Stimulated activated memory B cell treated with anti-CD40 and anti-IgM and Interleukin-4, amounts not matched to agents 10 μg/mL and 1 μg/mL and 100 μg/mL, for 72 hours (primary cell): ENCODE measurements around the gene NIPAL3.
"Not testable (repeated sequence)": the region's sequence is repeated elsewhere in the genome, so short reads cannot be mapped to it uniquely, and the experiment has no call there.

Experiments used
- ATAC-seq: fragments of 150-1000 bp; cut with Tn5 transposase; 2 replicates; pipeline ENCODE4 v1.10.0; 2021
- H3K27ac Mint-ChIP-seq: one replicate; pipeline ENCODE4 v1.8.0; 2022; ENCODE audit warnings: mild to moderate bottlenecking, mixed read lengths
- H3K27me3 Mint-ChIP-seq: one replicate; pipeline ENCODE4 v1.8.0; 2022; ENCODE audit warnings: mixed read lengths
- H3K36me3 Mint-ChIP-seq: one replicate; pipeline ENCODE4 v1.8.0; 2022; ENCODE audit warnings: mixed read lengths
- H3K4me1 Mint-ChIP-seq: one replicate; pipeline ENCODE4 v1.8.0; 2022; ENCODE audit warnings: mixed read lengths
- H3K4me3 Mint-ChIP-seq: one replicate; pipeline ENCODE4 v1.8.0; 2022; ENCODE audit warnings: mild to moderate bottlenecking, moderate library complexity, mixed read lengths
- H3K9me3 Mint-ChIP-seq: one replicate; pipeline ENCODE4 v1.8.0; 2022; ENCODE audit warnings: mixed read lengths

NIPAL3 gene

DNA sequence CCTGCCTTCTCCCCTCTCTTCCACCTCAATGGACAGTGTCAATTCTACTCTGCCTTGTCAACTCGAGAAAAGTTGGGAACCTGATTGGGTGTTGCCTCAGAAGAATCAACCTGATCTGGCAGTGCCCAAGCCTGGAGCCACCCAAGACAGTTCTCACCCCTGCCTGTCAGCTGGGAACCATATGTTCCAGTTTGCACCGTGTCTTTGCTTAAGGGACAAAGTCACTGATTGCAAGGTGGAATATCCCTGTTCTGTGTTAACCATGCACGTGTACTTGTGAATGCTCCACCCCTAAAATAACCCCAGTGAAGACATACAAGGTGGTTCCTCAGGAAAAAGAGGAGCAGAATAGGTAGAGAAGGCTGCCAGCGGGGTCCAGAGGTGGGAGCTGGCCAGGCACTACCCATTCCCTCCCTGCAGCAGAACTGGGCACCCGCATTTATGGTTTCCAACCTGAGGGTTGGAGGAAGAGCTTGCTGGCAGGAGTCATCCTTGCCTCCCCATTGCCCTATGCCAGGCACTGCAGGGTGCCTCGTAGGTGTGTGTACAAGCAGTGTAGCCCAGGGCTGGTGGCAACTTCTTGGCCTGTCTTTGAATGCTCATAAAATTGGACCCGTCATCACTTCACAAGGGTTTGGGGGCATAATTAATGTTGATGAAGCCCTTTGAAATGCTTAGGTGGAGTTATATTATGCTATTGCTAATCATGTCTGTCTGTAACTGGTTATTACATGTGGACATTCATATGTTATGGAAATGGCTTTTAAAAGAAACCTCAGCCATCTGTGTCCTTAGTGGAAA lies 11.3 kb downstream of the NIPAL3 start:
- peaks cover 47% of the 10 kb centered on the region for H3K36me3 Mint-ChIP-seq
- no peak overlapping the region for H3K4me3 Mint-ChIP-seq
- H3K27me3 Mint-ChIP-seq: no peaks in the 10 kb centered on the region
- peaks cover 19% of the 10 kb centered on the region for H3K4me1 Mint-ChIP-seq
- no peak for ATAC-seq
- H3K27ac Mint-ChIP-seq: no peak overlapping the region
- H3K9me3 Mint-ChIP-seq: no peaks in the 10 kb centered on the region

DNA sequence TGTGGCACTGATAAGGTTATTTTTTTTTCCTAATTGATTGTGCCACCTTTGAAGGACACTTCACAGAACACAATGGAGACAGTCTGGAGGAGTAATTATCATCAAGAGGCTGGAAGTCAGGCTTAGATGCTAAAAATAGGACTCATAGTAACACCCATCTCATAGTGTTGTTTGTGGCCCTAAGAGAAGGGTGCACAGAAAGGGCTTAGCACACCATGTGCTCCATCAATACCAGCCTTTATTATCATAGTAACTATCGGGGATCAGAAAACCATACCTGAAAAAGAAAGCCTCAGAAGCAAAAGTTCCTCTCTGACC lies 11.9 kb downstream of the NIPAL3 start:
- peaks cover 41% of the 10 kb centered on the region for H3K36me3 Mint-ChIP-seq
- no peaks in the 10 kb centered on the region for H3K9me3 Mint-ChIP-seq
- peaks cover 19% of the 10 kb centered on the region for H3K4me1 Mint-ChIP-seq
- no peak for ATAC-seq
- no peaks in the 10 kb centered on the region for H3K27me3 Mint-ChIP-seq
- H3K27ac Mint-ChIP-seq: no peak overlapping the region
- H3K4me3 Mint-ChIP-seq: no peak overlapping the region

DNA sequence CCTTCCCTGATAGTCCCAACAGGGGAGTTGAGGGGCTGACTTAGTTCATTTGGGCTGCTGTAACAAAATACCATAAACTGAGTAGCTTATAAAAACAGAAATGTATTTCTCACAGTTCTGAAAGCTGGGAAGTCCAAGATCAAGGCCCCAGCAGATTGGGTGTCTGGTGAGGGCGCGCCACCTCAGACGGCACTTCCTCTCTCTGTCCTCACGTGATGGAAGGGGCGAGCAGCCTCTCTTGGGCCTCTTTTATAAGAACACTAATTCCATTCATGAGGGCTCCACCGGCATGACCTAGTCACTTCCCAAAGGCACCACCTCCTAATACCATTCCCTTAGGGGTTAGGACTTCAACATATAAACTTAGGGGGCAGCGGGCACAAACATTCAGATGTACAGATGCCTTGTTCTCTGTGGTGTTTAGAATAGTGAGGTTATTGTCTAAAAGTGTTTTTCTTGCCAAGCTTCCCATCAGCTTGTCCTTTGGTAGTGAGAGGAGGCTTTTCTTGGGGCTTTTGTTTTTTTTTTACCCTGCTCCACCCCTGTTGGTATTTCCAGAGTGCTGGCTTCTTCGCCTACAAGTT lies 20.3 kb downstream of the NIPAL3 start:
- no peak overlapping the region for H3K4me3 Mint-ChIP-seq
- H3K36me3 Mint-ChIP-seq: peaks cover 35% of the 10 kb centered on the region
- no peaks in the 10 kb centered on the region for H3K27me3 Mint-ChIP-seq
- peaks cover 11% of the 10 kb centered on the region for H3K4me1 Mint-ChIP-seq
- H3K27ac Mint-ChIP-seq: no peak overlapping the region
- no peak for ATAC-seq
- H3K9me3 Mint-ChIP-seq: no peaks in the 10 kb centered on the region

DNA sequence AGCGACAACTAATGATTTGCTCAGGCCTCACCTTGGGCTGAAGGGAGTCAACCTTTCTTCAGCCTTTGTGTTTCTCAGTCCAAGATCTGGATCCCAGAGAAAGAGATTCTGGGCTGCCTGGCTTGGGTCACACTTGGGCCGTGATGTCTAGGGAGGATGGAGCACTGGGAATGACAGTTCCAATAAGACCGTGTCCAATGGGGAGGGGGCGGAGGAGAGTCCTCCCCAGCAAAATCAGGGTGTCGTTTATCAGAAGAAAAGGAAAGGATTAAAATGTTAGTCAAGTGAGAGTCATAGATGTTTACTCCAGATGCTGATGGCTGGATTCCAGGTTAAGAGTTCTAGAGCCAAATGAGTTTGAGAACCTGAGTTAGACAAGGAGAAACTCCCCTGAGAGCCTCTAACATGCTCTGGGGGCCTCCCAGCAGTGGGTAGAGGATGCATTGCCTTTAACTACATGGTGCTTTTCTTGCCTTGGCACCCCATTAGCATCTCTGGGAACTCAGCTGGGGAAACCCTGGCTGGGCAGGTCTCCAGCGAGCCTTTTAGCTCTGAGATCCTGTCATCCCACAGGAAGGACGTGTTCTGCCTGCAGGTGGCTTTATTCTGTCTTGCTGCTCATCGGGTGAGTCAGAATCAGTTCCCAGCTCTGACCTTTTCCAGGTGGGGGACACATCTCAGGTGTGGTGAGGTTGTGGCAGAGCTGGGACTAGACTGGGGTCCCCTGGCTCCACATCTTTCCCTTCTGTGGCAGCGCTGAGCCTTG lies 22.2 kb downstream of the NIPAL3 start:
- ATAC-seq: no peak
- H3K27ac Mint-ChIP-seq: no peak overlapping the region
- H3K4me3 Mint-ChIP-seq: no peak overlapping the region
- H3K9me3 Mint-ChIP-seq: no peaks in the 10 kb centered on the region
- H3K27me3 Mint-ChIP-seq: no peaks in the 10 kb centered on the region
- peaks cover 47% of the 10 kb centered on the region for H3K36me3 Mint-ChIP-seq
- H3K4me1 Mint-ChIP-seq: peaks cover 11% of the 10 kb centered on the region

DNA sequence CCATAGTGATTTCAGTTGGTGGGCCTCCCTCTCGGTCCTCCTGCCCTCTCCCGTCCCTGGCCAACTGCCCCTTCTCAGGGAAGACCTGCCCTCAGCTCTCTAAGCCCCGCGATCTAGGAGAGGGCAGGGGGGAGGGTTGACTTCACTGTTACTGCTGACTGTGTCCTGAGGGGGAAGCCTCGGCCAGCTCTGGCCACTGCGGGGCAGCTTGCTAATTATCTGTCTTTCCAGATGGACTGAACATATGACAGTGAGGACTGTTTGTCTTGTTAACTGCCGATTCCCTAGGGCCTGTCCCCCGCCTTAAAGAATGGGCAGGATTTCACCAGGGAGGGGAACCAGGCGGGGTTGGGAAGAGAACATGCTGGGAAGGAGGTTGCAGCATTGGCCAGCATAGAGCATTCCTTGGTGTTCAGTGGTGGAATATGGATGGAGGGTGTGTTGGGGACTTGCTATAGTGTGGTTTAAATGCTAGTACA lies 22.9 kb downstream of the NIPAL3 start:
- H3K27me3 Mint-ChIP-seq: no peaks in the 10 kb centered on the region
- peaks cover 11% of the 10 kb centered on the region for H3K4me1 Mint-ChIP-seq
- ATAC-seq: no peak
- no peaks in the 10 kb centered on the region for H3K9me3 Mint-ChIP-seq
- H3K36me3 Mint-ChIP-seq: peaks cover 43% of the 10 kb centered on the region
- no peak overlapping the region for H3K4me3 Mint-ChIP-seq
- H3K27ac Mint-ChIP-seq: no peak overlapping the region

DNA sequence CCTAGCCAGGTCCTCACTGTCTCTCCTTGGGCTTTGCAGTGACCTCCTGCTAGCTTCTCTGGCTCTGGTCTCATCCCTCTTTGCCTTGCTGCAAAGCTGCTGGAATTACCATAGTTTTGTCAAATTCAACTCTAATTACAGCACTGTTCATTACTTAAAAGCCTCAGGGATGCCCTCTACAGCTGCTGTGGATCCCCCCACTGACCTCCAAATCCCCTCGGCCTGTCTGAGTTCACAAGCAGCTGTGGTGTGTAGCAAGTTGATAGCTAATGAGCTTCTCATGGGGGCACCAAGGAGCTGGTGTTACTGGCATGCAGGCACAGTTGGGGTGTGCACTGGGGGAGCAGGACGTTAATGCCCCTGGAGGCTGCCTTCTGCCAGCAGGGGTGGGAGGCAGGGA lies 24.8 kb downstream of the NIPAL3 start:
- peaks cover 8% of the 10 kb centered on the region for H3K4me1 Mint-ChIP-seq
- H3K9me3 Mint-ChIP-seq: no peaks in the 10 kb centered on the region
- no peak overlapping the region for H3K27ac Mint-ChIP-seq
- H3K4me3 Mint-ChIP-seq: no peak overlapping the region
- no peaks in the 10 kb centered on the region for H3K27me3 Mint-ChIP-seq
- H3K36me3 Mint-ChIP-seq: peaks cover 41% of the 10 kb centered on the region
- ATAC-seq: no peak

DNA sequence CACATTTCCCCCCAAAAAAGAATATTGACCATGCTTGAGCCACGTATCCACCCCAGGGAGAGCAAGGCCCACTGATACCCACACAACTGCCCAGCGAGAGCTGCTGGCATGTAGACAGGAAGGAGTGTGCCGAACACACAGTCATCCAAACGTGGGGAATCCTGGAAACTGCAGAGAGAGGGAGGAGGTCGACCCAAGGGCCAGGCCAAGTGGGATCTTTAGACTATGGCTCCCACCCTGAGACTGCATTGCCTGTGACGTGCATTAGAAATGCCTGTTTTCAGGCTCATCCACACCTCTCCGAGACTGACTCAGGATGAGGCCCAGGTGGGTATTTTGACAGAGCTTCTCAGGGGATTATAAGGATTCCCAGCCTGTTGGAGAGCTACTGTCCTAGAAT lies 25.9 kb downstream of the NIPAL3 start:
- H3K27ac Mint-ChIP-seq: no peak overlapping the region

DNA sequence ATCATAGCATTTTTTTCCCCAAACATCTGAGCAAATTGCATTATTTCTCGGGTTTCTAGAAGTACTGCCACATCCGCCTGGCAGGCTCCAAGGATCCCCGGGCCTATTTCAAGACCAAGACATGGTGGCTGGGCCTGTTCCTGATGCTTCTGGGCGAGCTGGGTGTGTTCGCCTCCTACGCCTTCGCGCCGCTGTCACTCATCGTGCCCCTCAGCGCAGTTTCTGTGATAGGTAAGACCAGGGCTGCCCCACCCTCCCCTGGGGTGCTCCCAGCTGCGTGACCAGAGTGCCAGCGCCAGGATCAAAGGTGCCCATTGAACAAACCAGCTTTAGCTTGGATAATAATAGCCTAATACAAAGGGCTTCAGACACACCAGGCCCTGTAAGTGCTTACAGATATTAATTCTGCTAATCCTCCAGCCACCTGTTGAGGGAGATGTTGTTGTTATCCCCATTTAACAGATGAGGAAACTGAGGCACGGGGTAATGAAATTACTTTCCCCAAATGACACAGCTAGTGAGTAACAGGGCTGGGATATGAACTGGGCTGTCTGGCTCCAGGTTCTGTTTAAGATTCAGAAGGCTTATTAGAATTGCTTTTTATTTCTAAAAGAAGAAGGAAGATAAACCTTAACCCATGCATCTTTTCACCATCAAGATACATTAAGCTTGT lies 26.5 kb downstream of the NIPAL3 start:
- no peak overlapping the region for H3K4me3 Mint-ChIP-seq
- peaks cover 4% of the 10 kb centered on the region for H3K4me1 Mint-ChIP-seq
- H3K27me3 Mint-ChIP-seq: no peaks in the 10 kb centered on the region
- no peaks in the 10 kb centered on the region for H3K9me3 Mint-ChIP-seq
- H3K36me3 Mint-ChIP-seq: peaks cover 55% of the 10 kb centered on the region
- H3K27ac Mint-ChIP-seq: no peak overlapping the region
- no peak for ATAC-seq

More for the DNA sequence above, 25.9 kb downstream of the NIPAL3 start:
- no peaks in the 10 kb centered on the region for H3K27me3 Mint-ChIP-seq
- H3K36me3 Mint-ChIP-seq: peaks cover 48% of the 10 kb centered on the region
- peaks cover 4% of the 10 kb centered on the region for H3K4me1 Mint-ChIP-seq
- H3K4me3 Mint-ChIP-seq: no peak overlapping the region
- H3K9me3 Mint-ChIP-seq: no peaks in the 10 kb centered on the region
- no peak for ATAC-seq

DNA sequence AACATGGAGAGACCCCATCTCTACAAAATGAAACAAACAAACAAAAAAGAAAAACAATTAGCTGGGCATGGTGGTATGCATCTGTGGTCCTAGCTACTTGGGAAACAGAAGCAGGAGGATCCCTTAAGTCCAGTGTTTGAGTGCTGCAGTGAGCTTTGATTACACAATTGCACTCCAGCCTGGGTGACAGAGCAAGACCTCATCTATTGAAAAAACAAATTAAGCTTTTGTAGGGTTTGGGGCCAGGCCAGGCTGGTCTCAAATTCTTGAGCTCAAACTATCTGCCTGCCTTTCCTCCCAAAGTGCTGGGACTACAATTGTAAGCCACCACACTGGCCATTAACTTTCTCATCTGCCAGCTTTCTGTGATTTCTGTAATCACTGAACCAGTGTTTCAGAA lies 27.2 kb downstream of the NIPAL3 start:
- Mint-ChIP-seq H3K27ac (no peak overlapping the region), H3K27me3 (no peaks in the 10 kb centered on the region), H3K9me3 (no peaks in the 10 kb centered on the region), H3K36me3 (peaks cover 56% of the 10 kb centered on the region), H3K4me3 (no peak overlapping the region), H3K4me1 (peaks cover 4% of the 10 kb centered on the region)
- ATAC-seq: no peak

DNA sequence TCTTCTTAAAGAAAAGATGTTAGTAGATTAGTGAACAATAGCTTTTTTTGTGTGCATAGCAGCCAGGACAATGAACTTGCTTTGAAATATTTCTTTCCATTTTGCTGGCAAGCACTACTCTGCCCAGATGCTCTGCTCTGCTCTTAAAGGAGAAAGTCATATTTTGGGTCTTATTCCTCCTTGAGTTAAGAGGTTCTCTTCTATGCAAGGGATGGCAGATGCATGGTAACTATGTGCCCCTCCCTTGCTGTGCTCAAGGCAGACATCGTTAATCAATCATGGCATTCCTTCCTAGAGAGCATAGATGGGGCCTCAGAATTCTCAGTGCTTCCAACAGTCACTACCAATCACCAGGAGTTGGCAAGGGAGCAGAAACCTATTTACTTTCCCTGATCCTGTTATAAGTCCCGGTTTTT lies 27.6 kb downstream of the NIPAL3 start:
- peaks cover 4% of the 10 kb centered on the region for H3K4me1 Mint-ChIP-seq
- no peak overlapping the region for H3K27ac Mint-ChIP-seq
- H3K4me3 Mint-ChIP-seq: no peak overlapping the region
- no peaks in the 10 kb centered on the region for H3K9me3 Mint-ChIP-seq
- no peak for ATAC-seq
- H3K36me3 Mint-ChIP-seq: peaks cover 56% of the 10 kb centered on the region
- H3K27me3 Mint-ChIP-seq: no peaks in the 10 kb centered on the region

DNA sequence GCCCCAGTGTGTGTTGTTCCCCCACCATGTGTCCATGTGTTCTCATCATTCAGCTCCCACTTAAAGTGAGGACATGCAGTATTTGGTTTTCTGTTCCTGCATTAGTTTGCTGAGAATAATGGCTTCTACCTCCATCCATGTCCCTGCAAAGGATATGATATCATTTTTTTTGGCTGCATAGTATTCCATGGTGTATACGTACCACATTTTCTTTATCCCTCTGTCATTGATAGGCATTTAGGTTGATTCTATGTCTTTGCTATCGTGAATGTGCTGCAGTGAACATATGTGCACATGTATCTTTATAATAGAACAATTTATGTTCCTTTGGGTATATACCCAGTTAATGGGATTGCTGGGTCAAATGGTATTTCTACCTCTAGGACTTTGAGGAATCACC lies 30.8 kb downstream of the NIPAL3 start:
- H3K36me3 Mint-ChIP-seq: peaks cover 63% of the 10 kb centered on the region
- not testable (repeated sequence) for H3K27ac Mint-ChIP-seq, H3K4me3 Mint-ChIP-seq, H3K4me1 Mint-ChIP-seq, ATAC-seq, H3K27me3 Mint-ChIP-seq, H3K9me3 Mint-ChIP-seq

DNA sequence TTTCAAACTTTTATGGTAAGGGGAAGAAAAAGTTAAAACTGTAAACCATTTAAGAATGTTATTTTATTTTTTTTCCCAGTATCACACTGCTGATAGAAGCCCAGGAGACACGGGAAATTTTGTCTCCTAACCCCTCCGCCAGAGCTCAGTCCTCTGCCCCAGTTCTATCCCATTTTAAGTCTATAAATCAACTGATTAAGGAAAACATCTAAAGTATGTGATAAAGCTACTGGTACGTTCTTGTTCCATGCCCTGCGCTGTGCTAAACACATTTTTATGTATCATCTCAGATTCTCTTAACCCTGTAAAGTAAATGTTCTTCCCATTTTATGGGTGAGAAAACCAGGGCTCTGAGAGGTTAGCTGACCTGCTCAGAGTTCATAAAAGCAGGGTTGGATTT lies 34.7 kb downstream of the NIPAL3 start:
- Mint-ChIP-seq H3K36me3 (peaks cover 68% of the 10 kb centered on the region), H3K9me3 (no peaks in the 10 kb centered on the region), H3K4me3 (no peak overlapping the region), H3K27ac (no peak overlapping the region), H3K4me1 (peaks cover 10% of the 10 kb centered on the region), H3K27me3 (no peaks in the 10 kb centered on the region)
- no peak for ATAC-seq

DNA sequence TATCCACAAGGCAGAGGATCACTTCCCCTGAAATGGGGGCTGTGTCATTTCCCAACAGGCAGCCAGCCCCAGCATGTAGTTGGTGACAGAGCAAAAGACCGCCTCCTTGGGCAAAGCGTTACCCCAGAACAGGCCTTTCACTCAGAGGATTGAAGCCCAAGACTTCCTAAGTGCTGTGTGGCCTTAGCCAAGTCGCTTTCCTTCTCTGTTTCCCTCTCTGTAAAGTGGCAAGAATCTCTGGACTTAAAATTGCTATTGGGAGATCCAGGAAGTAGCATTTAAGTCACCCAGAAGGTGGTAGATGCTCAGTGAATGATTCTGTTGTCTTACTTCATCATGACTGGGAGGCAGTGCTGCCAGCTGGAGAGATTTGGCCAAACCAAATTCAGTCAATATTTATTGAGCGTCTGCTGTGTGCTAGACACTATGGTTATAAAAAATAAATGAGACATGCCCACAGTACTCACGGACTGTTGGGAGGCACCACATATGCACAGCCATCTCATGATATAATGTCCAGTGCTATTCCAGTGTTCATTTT lies 35.3 kb downstream of the NIPAL3 start:
- no peak for ATAC-seq
- Mint-ChIP-seq H3K9me3 (no peaks in the 10 kb centered on the region), H3K4me3 (no peak overlapping the region), H3K27ac (no peak overlapping the region), H3K27me3 (no peaks in the 10 kb centered on the region), H3K36me3 (peaks cover 66% of the 10 kb centered on the region), H3K4me1 (peaks cover 10% of the 10 kb centered on the region)

DNA sequence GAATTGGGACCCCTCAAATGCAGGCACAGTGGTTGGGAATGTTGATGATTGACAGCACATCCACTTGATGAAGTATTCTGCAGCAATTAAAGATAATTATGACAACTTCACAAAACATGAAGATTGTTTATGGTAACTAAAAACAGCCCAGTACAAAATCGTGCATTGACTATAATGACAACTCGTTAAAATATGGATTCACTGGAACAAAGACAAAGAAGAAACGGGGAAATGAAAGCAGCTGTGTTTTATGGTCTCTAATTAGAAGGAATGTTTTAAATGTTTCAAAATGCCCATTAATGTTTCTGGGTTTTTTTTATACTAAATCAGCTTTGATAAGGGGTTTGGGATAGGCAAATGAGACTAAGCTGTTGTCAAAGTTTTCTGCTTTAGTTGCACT lies 36.1 kb downstream of the NIPAL3 start:
- H3K27ac Mint-ChIP-seq: no peak overlapping the region
- no peaks in the 10 kb centered on the region for H3K27me3 Mint-ChIP-seq
- no peak overlapping the region for H3K4me3 Mint-ChIP-seq
- peaks cover 63% of the 10 kb centered on the region for H3K36me3 Mint-ChIP-seq
- no peaks in the 10 kb centered on the region for H3K9me3 Mint-ChIP-seq
- ATAC-seq: no peak
- H3K4me1 Mint-ChIP-seq: peaks cover 10% of the 10 kb centered on the region

DNA sequence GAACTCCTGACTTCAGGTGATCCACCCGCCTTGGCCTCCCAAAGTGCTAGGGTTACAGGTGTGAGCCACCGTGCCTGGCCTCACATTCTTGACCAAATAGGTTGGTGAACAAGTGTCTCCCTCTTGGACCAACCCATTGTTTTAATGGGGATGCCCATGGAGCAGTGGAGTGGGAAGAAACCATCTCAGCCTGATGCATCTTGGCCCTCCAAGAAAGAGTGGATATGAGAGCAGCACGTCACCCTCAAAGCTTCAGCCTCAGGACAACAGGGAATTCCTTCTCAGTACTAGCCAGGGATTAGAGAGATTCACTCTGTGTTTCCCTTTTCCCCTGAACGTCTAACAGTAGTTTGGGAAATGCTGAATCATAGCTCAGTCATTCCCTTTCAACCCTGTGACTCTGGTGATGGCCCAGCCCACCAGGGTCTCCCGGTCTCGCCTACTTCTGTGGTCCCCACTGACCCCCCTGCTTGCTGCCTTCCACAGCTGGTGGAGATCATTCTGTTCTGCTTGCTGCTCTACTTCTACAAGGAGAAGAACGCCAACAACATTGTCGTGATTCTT lies 37.4 kb downstream of the NIPAL3 start:
- ATAC-seq: no peak
- H3K36me3 Mint-ChIP-seq: peaks cover 71% of the 10 kb centered on the region
- no peak overlapping the region for H3K27ac Mint-ChIP-seq

More for the DNA sequence above, 37.4 kb downstream of the NIPAL3 start:
- Mint-ChIP-seq H3K9me3 (no peaks in the 10 kb centered on the region), H3K27me3 (no peaks in the 10 kb centered on the region), H3K4me3 (no peak overlapping the region), H3K4me1 (peaks cover 10% of the 10 kb centered on the region)
